Measurements from ENCODE around the gene NIPSNAP2. TPM values are rescaled to one million over a fixed set of nuclear protein-coding genes. Genes with fewer than 3 reads are reported as not detected.
"Not testable (repeated sequence)": the region's sequence is repeated elsewhere in the genome, so short reads cannot be mapped to it uniquely, and the experiment has no call there.

NIPSNAP2 gene
- total RNA-seq, 1 experiment from 2014 or later = 91.8 TPM

DNA sequence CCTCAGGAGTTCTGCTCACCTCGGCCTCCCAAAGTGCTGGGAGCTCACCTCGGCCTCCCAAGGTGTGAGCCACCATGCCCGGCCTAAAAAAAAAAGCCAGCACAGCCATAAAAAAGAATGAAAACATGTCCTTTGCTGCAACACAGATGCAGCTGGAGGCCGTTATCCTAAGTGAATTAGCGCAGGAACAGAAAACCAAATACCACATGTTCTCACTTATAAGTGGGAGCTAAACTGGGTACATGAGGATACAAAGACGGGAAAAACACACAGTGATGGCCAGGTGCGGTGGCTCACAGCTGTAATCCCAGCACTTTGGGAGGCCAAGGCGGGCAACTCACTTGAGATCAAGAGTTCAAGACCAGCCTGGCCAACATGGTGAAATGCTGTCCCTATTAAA is 66.0 kb downstream of the NIPSNAP2 start:
- no peak for DNase-seq (ENCODE audit: low spot score)
- H3K9me3 ChIP-seq (ENCODE audit: low read depth, low read length, poor library complexity, severe bottlenecking) = no peaks in the 10 kb centered on the region
- H3K4me3 ChIP-seq (ENCODE audit: low read depth, low read length, poor library complexity, severe bottlenecking) = no peak overlapping the region
- no peak for TF ChIP-seq CTCF (conservative IDR thresholded peaks at IDR 0.05; ENCODE audit: low read depth, low read length)
- no peak for TF ChIP-seq EZH2 (IDR thresholded peaks at IDR 0.05; ENCODE audit: borderline replicate concordance, low read depth, low read length, poor library complexity, severe bottlenecking)
- intact Hi-C loops (cut with micrococcal nuclease; ENCODE audit: unreplicated experiment) = no loop called here
- H3K27me3 ChIP-seq (replicated peaks; ENCODE audit: insufficient read depth, low read depth, low read length, poor library complexity) = no peaks in the 10 kb centered on the region
- ChIA-PET POLR2A (ENCODE audit: low non-redundant PET) (no interaction called here), CTCF (no interaction called here)
- H3K27ac ChIP-seq (ENCODE audit: low read depth, low read length, poor library complexity, severe bottlenecking) = no peak overlapping the region
- H3K36me3 ChIP-seq (ENCODE audit: insufficient read depth, low read length, poor library complexity, severe bottlenecking) = peaks cover 46% of the 10 kb centered on the region
- no TSS peak for BruUV-seq (replicated peaks)
- no peaks in the 10 kb centered on the region for H3K4me1 ChIP-seq (ENCODE audit: insufficient read depth, low read length, poor library complexity, severe bottlenecking)

DNA sequence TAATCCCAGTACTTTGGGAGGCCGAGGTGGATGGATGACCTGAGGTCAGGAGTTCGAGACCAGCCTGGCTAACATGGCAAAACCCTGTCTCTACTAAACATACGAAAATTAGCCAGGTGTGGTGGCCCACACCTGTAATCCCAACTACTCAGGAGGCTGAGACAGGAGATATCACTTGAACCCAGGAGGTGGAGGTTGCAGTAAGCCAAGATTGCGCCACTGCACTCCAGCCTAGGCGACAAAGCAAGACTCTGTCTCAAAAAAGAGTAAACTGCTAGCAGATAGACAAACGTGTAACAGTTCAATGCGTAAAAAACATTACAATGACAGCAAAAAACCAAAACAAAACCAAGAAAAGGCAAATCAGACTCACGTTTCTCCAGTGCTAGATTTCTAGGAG is 67.2 kb downstream of the NIPSNAP2 start:
- BruUV-seq (replicated peaks); H3K27me3 ChIP-seq (replicated peaks; ENCODE audit: insufficient read depth, low read depth, low read length, poor library complexity); intact Hi-C loops (cut with micrococcal nuclease; ENCODE audit: unreplicated experiment); H3K9me3 ChIP-seq (ENCODE audit: low read depth, low read length, poor library complexity, severe bottlenecking); CTCF ChIA-PET; DNase-seq (ENCODE audit: low spot score); POLR2A ChIA-PET (ENCODE audit: low non-redundant PET); H3K4me1 ChIP-seq (ENCODE audit: insufficient read depth, low read length, poor library complexity, severe bottlenecking): not testable (repeated sequence)
- peaks cover 36% of the 10 kb centered on the region for H3K36me3 ChIP-seq (ENCODE audit: insufficient read depth, low read length, poor library complexity, severe bottlenecking)
- H3K4me3 ChIP-seq (ENCODE audit: low read depth, low read length, poor library complexity, severe bottlenecking) = peak overlapping the region; percentile 21
- H3K27ac ChIP-seq (ENCODE audit: low read depth, low read length, poor library complexity, severe bottlenecking) = peak overlapping the region; percentile 19

DNA sequence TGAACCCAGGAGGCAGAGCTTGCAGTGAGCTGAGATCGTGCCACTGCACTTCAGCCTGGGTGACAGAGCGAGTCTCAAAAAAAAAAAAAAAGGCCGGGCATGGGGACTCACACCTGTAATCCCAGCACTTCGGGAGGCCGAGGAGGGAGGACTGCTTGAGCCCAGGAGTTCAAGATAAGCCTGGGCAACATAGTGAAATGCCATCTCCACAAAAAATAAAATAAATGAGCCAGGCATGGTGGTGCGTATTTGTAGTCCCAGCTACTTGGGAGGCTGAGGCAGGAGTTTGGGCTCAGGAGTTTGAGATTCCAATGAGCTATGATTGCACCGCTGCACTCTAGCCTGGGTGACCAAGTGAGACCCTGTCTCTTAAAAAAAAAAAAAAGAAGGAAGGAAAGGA is 68.2 kb downstream of the NIPSNAP2 start:
- intact Hi-C loops (cut with micrococcal nuclease; ENCODE audit: unreplicated experiment); H3K4me1 ChIP-seq (ENCODE audit: insufficient read depth, low read length, poor library complexity, severe bottlenecking); BruUV-seq (replicated peaks); H3K9me3 ChIP-seq (ENCODE audit: low read depth, low read length, poor library complexity, severe bottlenecking); DNase-seq (ENCODE audit: low spot score); H3K27ac ChIP-seq (ENCODE audit: low read depth, low read length, poor library complexity, severe bottlenecking); H3K27me3 ChIP-seq (replicated peaks; ENCODE audit: insufficient read depth, low read depth, low read length, poor library complexity); CTCF ChIA-PET: not testable (repeated sequence)
- POLR2A ChIA-PET (ENCODE audit: low non-redundant PET) = interaction anchor here (0.6 kb wide), 1 partner anchor 32 kb away, joined by 5 read pairs; no protein-coding TSS in a partner anchor
- Histone ChIP-seq H3K4me3 (ENCODE audit: low read depth, low read length, poor library complexity, severe bottlenecking) (peak overlapping the region; percentile 60), H3K36me3 (ENCODE audit: insufficient read depth, low read length, poor library complexity, severe bottlenecking) (peaks cover 29% of the 10 kb centered on the region)

- TF ChIP-seq EZH2 (IDR thresholded peaks at IDR 0.05; ENCODE audit: borderline replicate concordance, low read depth, low read length, poor library complexity, severe bottlenecking) (no peak), CTCF (conservative IDR thresholded peaks at IDR 0.05; ENCODE audit: low read depth, low read length) (peak; percentile 35; the same call in 1 of the 2 replicates)
- POLR2A ChIA-PET (ENCODE audit: low non-redundant PET) = interaction anchor here (0.6 to 0.8 kb wide), 2 partner anchors 15 to 17 kb away, joined by 4 to 5 read pairs; partner anchors contain the start of genes CCT6A and PSPH
- peak; percentile 92 for DNase-seq (ENCODE audit: low spot score)
- BruUV-seq (replicated peaks) = TSS peak; percentile 49
- peak overlapping the region; percentile 60 for H3K4me3 ChIP-seq (ENCODE audit: low read depth, low read length, poor library complexity, severe bottlenecking)
- CTCF ChIA-PET = no interaction called here
- H3K9me3 ChIP-seq (ENCODE audit: low read depth, low read length, poor library complexity, severe bottlenecking) = no peaks in the 10 kb centered on the region
- H3K36me3 ChIP-seq (ENCODE audit: insufficient read depth, low read length, poor library complexity, severe bottlenecking) = peaks cover 19% of the 10 kb centered on the region
- no peaks in the 10 kb centered on the region for H3K27me3 ChIP-seq (replicated peaks; ENCODE audit: insufficient read depth, low read depth, low read length, poor library complexity)
- intact Hi-C loops (cut with micrococcal nuclease; ENCODE audit: unreplicated experiment) = no loop called here
- no peaks in the 10 kb centered on the region for H3K4me1 ChIP-seq (ENCODE audit: insufficient read depth, low read length, poor library complexity, severe bottlenecking)
- H3K27ac ChIP-seq (ENCODE audit: low read depth, low read length, poor library complexity, severe bottlenecking) = peak overlapping the region; percentile 85
Observed at GRCh38 chr7:56033671-56034432, 69.5 kb downstream of the NIPSNAP2 start.

Measured in A673 (cell line).